Measurements from ENCODE around the gene CYBRD1.
"Not testable (repeated sequence)": the region's sequence is repeated elsewhere in the genome, so short reads cannot be mapped to it uniquely, and the experiment has no call there.

Gene CYBRD1

DNA sequence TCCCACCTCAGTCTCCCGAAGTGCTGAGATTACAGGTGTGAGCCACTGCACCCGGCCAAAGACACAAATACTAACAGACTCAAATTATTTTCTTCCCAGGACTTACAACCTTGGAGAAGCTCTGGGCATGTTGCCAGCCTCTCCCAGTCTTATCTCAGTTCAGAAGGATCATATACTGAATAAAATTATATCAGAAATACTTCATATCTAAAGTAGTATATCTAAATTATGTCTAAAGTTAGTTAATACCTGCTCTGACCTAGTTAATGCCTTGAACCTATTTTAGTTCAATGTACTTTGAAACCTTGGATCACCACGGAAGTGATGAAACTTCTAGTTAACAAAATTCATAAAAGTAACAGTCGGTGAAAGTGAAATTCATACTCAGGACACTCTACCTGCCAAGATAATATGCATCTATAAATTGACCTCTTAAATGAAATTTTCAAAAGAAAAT, 34.4 kb upstream of the CYBRD1 start:
- TF ChIP-seq MYC (IDR thresholded peaks at IDR 0.05; ENCODE audit: low read depth, low read length) (no peak), POLR2A (IDR thresholded peaks at IDR 0.05; ENCODE audit: extremely low read depth, insufficient read length) (no peak)
- TF ChIP-seq, protein P1, sequence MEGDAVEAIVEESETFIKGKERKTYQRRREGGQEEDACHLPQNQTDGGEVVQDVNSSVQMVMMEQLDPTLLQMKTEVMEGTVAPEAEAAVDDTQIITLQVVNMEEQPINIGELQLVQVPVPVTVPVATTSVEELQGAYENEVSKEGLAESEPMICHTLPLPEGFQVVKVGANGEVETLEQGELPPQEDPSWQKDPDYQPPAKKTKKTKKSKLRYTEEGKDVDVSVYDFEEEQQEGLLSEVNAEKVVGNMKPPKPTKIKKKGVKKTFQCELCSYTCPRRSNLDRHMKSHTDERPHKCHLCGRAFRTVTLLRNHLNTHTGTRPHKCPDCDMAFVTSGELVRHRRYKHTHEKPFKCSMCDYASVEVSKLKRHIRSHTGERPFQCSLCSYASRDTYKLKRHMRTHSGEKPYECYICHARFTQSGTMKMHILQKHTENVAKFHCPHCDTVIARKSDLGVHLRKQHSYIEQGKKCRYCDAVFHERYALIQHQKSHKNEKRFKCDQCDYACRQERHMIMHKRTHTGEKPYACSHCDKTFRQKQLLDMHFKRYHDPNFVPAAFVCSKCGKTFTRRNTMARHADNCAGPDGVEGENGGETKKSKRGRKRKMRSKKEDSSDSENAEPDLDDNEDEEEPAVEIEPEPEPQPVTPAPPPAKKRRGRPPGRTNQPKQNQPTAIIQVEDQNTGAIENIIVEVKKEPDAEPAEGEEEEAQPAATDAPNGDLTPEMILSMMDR (IDR thresholded peaks at IDR 0.05; ENCODE audit: low read depth, low read length): no peak
- TF ChIP-seq, protein P2, sequence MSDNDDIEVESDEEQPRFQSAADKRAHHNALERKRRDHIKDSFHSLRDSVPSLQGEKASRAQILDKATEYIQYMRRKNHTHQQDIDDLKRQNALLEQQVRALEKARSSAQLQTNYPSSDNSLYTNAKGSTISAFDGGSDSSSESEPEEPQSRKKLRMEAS (IDR thresholded peaks at IDR 0.05; ENCODE audit: low read depth, low read length): no peak
- no peak for DNase-seq (ENCODE audit: low read depth)
- H3K4me3 ChIP-seq (ENCODE audit: low read depth, low read length): no peak overlapping the region

DNA sequence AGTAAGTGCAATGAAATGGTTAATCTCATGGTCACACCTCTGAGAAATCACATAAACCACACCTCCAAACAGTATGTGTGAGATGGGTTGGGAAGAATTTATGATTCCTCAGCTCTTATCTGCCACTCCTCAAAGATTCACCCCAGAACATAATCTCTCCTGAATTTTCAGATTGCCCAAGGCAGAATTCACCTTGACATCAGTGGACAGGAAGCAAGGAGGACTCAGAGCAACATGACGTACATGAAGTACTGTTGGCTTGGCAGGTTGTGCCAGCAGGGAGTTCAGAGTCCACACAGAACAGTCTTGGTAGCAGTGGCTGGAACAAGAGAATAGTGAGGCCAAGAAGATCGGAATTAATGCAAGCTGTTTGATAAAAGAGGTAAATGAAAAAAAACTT, 31.7 kb upstream of the CYBRD1 start:
- no peak overlapping the region for H3K4me3 ChIP-seq (ENCODE audit: low read depth, low read length)
- TF ChIP-seq POLR2A (IDR thresholded peaks at IDR 0.05; ENCODE audit: extremely low read depth, insufficient read length) (no peak), MYC (IDR thresholded peaks at IDR 0.05; ENCODE audit: low read depth, low read length) (no peak)
- TF ChIP-seq, protein P2 (IDR thresholded peaks at IDR 0.05; ENCODE audit: low read depth, low read length): no peak

DNA sequence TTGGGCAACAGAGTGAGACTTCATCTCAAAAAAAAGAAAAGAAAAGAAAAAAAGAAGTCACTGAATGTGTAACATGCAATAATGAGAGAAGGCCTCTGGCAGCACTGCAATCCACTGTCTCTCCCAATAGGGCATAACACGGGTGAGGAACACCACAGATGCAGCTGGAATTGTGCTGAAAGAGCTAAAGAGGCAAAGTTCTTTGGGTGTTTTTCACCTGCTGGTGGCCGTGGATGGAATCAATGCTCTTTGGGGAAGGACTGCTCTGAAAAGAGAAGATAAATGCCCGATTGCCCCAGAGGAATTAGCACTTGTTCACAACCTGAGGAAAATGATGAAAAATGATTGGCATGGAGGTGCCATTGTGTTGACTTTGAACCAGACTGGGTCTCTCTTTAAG, 31.0 kb upstream of the CYBRD1 start:
- TF ChIP-seq MYC (IDR thresholded peaks at IDR 0.05; ENCODE audit: low read depth, low read length): no peak
- TF ChIP-seq, protein P1 (IDR thresholded peaks at IDR 0.05; ENCODE audit: low read depth, low read length): no peak
- no peak for TF ChIP-seq POLR2A (IDR thresholded peaks at IDR 0.05; ENCODE audit: extremely low read depth, insufficient read length)
- TF ChIP-seq, protein P2 (IDR thresholded peaks at IDR 0.05; ENCODE audit: low read depth, low read length): no peak
- H3K4me3 ChIP-seq (ENCODE audit: low read depth, low read length): no peak overlapping the region
- no peak for DNase-seq (ENCODE audit: low read depth)

More for the DNA sequence above, 31.7 kb upstream of the CYBRD1 start:
- DNase-seq (ENCODE audit: low read depth): no peak

DNA sequence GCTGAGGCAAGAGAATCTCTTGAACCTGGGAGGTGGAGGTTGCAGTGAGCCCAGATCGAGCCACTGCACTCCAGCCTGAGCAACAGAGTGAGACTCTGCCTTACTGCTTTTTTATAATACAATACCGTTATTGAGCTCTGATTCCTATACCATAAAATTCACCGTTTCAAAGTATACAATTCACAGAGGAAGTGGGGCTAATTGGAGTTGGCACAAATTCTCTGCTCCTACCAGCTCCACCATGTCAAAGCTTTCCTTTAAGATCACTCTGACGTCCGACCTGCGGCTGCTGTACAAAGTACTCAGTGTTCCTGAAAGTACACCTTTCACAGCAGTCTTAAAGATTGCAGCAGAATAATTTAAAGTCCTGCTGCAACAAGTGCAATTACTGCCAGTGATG, 29.6 kb upstream of the CYBRD1 start:
- no peak for DNase-seq (ENCODE audit: low read depth)
- TF ChIP-seq MYC (IDR thresholded peaks at IDR 0.05; ENCODE audit: low read depth, low read length) (no peak), POLR2A (IDR thresholded peaks at IDR 0.05; ENCODE audit: extremely low read depth, insufficient read length) (no peak)
- TF ChIP-seq, protein P1 (IDR thresholded peaks at IDR 0.05; ENCODE audit: low read depth, low read length): no peak
- TF ChIP-seq, protein P2 (IDR thresholded peaks at IDR 0.05; ENCODE audit: low read depth, low read length): no peak
- H3K4me3 ChIP-seq (ENCODE audit: low read depth, low read length): no peak overlapping the region

DNA sequence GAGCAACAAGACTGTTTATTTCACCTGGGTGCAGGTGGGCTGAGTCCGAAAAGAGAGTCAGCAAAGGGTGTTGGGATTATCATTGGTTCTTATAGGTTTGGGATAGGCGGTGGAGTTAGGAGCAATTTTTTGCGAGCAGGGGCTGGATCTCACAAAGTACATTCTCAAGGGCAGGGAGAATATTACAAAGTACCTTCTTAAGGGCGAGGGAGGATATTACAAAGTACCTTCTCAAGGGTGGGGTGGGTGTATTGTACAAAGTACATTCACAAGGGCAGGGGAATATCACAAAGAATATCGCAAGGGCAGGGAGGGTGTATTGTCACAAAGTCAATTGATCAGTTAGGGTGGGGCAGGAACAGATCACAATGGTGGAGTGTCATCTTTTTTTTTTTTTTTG, 24.6 kb upstream of the CYBRD1 start:
- DNase-seq (ENCODE audit: low read depth); H3K4me3 ChIP-seq (ENCODE audit: low read depth, low read length): not testable (repeated sequence)

DNA sequence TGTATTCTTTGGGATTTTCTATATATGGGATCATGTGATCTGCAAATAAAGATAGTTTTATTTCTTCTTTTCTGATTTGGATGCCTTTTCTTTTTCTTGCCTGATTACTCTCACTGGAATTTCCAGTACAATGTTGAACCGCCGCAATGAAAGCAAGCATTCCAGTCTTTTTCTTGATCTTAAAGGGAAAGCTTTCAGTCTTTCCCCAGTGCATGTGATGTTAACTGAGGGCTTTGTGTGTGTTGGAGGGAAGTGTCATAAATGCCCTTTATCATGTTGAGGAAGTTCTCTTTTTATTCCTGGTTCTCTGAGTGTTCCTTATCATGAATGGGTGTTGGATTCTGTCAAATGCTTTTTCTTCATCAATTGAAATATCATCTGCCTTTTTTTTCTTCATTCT, 16.9 kb upstream of the CYBRD1 start:
- no peak overlapping the region for H3K4me3 ChIP-seq (ENCODE audit: low read depth, low read length)
- TF ChIP-seq, protein P1 (IDR thresholded peaks at IDR 0.05; ENCODE audit: low read depth, low read length): no peak
- TF ChIP-seq, protein P2 (IDR thresholded peaks at IDR 0.05; ENCODE audit: low read depth, low read length): no peak
- TF ChIP-seq MYC (IDR thresholded peaks at IDR 0.05; ENCODE audit: low read depth, low read length) (no peak), POLR2A (IDR thresholded peaks at IDR 0.05; ENCODE audit: extremely low read depth, insufficient read length) (no peak)

More for the DNA sequence above, 16.9 kb upstream of the CYBRD1 start:
- no peak for DNase-seq (ENCODE audit: low read depth)
